Heart left ventricle (tissue), 16 donors: ENCODE data around the gene PARD3. TPM values are rescaled to one million over a fixed set of nuclear protein-coding genes. Genes with fewer than 3 reads are reported as not detected.

Experiments used
- ATAC-seq, 4 donors: fragments of 200-7000 bp; cut with Tn5 transposase; one replicate each; pipeline ENCODE4 v1.9.1; 2020 to 2022; ENCODE audit warnings: moderate library complexity in 4 of 4, mild to moderate bottlenecking in 3 of 4, moderate number of reproducible peaks in 1 of 4
- DNase-seq, 5 donors: peaks; one replicate each; pipeline ENCODE4 v3.0.0-alpha.2; 2020
- H3K27ac ChIP-seq, 12 donors: fragments of 200-600 bp; sonication (generic) in 4 of 12; one replicate each; pipeline versions ENCODE4 v1.5.0 to v1.8.0; 2016 to 2022; ENCODE audit warnings: mild to moderate bottlenecking in 2 of 12
- H3K27me3 ChIP-seq, 9 donors: fragments of 200-600 bp; sonication (generic) in 2 of 9; one replicate each; pipeline versions ENCODE4 v1.5.1 to v1.8.0; 2016 to 2022; ENCODE audit warnings: mild to moderate bottlenecking in 3 of 9
- H3K36me3 ChIP-seq, 9 donors: fragments of 200-600 bp; sonication (generic) in 2 of 9; one replicate each; pipeline versions ENCODE4 v1.5.0 to v1.8.0; 2018 to 2022; ENCODE audit warnings: mild to moderate bottlenecking in 2 of 9
- H3K4me1 ChIP-seq, 12 donors: fragments of 200-600 bp; sonication (generic) in 4 of 12; one replicate each; pipeline versions ENCODE4 v1.5.0 to v1.8.0; 2016 to 2022; ENCODE audit warnings: mild to moderate bottlenecking in 3 of 12
- H3K4me3 ChIP-seq, 12 donors: fragments of 200-600 bp; sonication (generic) in 4 of 12; one replicate each; pipeline versions ENCODE4 v1.5.0 to v1.8.0; 2017 to 2022; ENCODE audit warnings: mild to moderate bottlenecking in 9 of 12, moderate library complexity in 4 of 12
- H3K9me3 ChIP-seq, 12 donors: fragments of 200-600 bp; sonication (generic) in 4 of 12; one replicate each; pipeline versions ENCODE4 v1.5.0 to v1.8.0; 2016 to 2022; ENCODE audit warnings: mild to moderate bottlenecking in 1 of 12
- CTCF ChIP-seq, 12 donors: fragments of 200-600 bp; sonication (generic) in 4 of 12; IDR thresholded peaks; one replicate each; pipeline versions ENCODE4 v1.5.0 to v1.8.0; 2018 to 2022; ENCODE audit warnings: antibody characterized with exemption in 12 of 12, mild to moderate bottlenecking in 5 of 12
- POLR2A ChIP-seq, 2 donors: fragments of 450-650 bp; IDR thresholded peaks; one replicate each; pipeline ENCODE4 v1.6.1; 2017; ENCODE audit warnings: antibody characterized with exemption in 2 of 2, mild to moderate bottlenecking in 2 of 2, moderate library complexity in 2 of 2
- WGBS, 4 donors: extraction: QIAGEN DNeasy Blood & Tissue Kit in 2 of 4; methylation state at CpG; one replicate each; pipeline versions ENCODE4 v1.1.5 to v1.1.7; 2013 to 2018; 5-methylcytosine and 5-hydroxymethylcytosine counted together
- intact Hi-C, 10 donors: fragments of 100-400 bp; cut with DNase I; formaldehyde crosslinking; loops; one replicate each; pipeline versions ENCODE4 v1.11.1 to v1.14.2; 2022
- polyA plus RNA-seq, 2 donors: library from polyadenylated mRNA; stranded (reverse); fragments of 200-250 nt; gene quantifications; one replicate each; pipeline ENCODE4 v1.2.3, GENCODE V29; 2013
- total RNA-seq, 9 donors: library from RNA; depleted of rRNA in 2 of 9; stranded (reverse); fragments of >200 nt in 2 of 9; fragmentation: NEBNext Ultra II Directional in 3 of 9; extraction: Animal tissue kit (Norgen Biotek cat#: 25700) in 3 of 9; gene quantifications; one replicate each; pipeline versions ENCODE4 v1.1.0 to v1.2.4, GENCODE V29; 2016 to 2023
- donor health status: ischemic (EF 13 %, LVEDD 7.1; RV severe dilation, severe dysfunction).
- donor health status: healthy with polysubstance abuse.
- donor health status: DM: no; HTN: yes; CAD: no.
- donor health status: DM: no; HTN: no; CAD: no.
- donor health status: ischemic (EF 25% LVEDD 6.9; RV normal size, moderate dysfunction).
- donor health status: ischemic (EF 25% LVEDD 5.7; RV mildly dilated, moderate dysfunction).
- donor health status: healthy.
- donor health status: DM: yes; HTN: yes; CAD: no.
- donor health status: ischemic (EF 35%, LVEDD 5.7; RV mildly dilated, moderate dysfunction).
- donor health status: nonischemic (EF 11% LVEDD 7.7; RV severe dilation, severe dysfunction).
- donor health status: DM: yes; HTN: yes; CAD: no.
- donor health status: PGD.
- donor health status: ischemic (EF 29% LVEDD 5.4; RV normal size, mild dysfunction).
- donor health status: nonischemic (EF 23%, LVEDD 6.1; RV moderate dilation, normal function).

Gene PARD3
- total and polyA plus RNA-seq, 11 donors: 24.8 to 69.7 (median 33.1) TPM

- no peaks in the 10 kb centered on the region for H3K9me3 ChIP-seq
- no peak for DNase-seq
- no peak overlapping the region for H3K27ac ChIP-seq
- intact Hi-C loops: no loop called here
- no peaks in the 10 kb centered on the region for H3K27me3 ChIP-seq
- H3K4me1 ChIP-seq: peaks cover 0 to 41% (median 12%) of the 10 kb centered on the region in 12 donors
- no peak for ATAC-seq
- H3K4me3 ChIP-seq: no peak overlapping the region
- 69 to 79% (median 76%) methylated on average over 4 of the region's 4 CpGs for WGBS, 4 donors
- no peaks in the 10 kb centered on the region for H3K36me3 ChIP-seq
- TF ChIP-seq POLR2A (IDR thresholded peaks at IDR 0.05): no peak
- TF ChIP-seq CTCF (IDR thresholded peaks at IDR 0.05): no peak
These were observed 41.2 kb downstream of the PARD3 start for GRCh38 chr10:34773636-34774630.

- DNase-seq (no peak), ATAC-seq (no peak)
- Histone ChIP-seq H3K9me3 (peaks cover 0 to 3% (median 0%) of the 10 kb centered on the region in 12 donors), H3K4me1 (peaks cover 0 to 43% (median 15%) of the 10 kb centered on the region in 12 donors), H3K36me3 (no peaks in the 10 kb centered on the region), H3K4me3 (no peak overlapping the region), H3K27me3 (no peaks in the 10 kb centered on the region), H3K27ac (no peak overlapping the region)
- intact Hi-C loops: no loop called here
- no peak for TF ChIP-seq POLR2A (IDR thresholded peaks at IDR 0.05)
- no peak for TF ChIP-seq CTCF (IDR thresholded peaks at IDR 0.05)
- WGBS, 4 donors: 89 to 97% (median 93%) methylated on average over 4 of the region's 4 CpGs
These were observed 43.6 kb downstream of the PARD3 start for GRCh38 chr10:34771525-34771924.

- H3K27me3 ChIP-seq: no peaks in the 10 kb centered on the region
- no peak for ATAC-seq
- no peak for TF ChIP-seq CTCF (IDR thresholded peaks at IDR 0.05)
- no peak for TF ChIP-seq POLR2A (IDR thresholded peaks at IDR 0.05)
- H3K27ac ChIP-seq: no peak overlapping the region
- H3K9me3 ChIP-seq: peaks cover 0 to 3% (median 0%) of the 10 kb centered on the region in 12 donors
- H3K4me3 ChIP-seq: no peak overlapping the region
- H3K36me3 ChIP-seq: no peaks in the 10 kb centered on the region
- 80 to 89% (median 86%) methylated on average over 3 of the region's 3 CpGs for WGBS, 4 donors
- intact Hi-C loops: no loop called here
- no peak for DNase-seq
- peaks cover 0 to 43% (median 15%) of the 10 kb centered on the region in 12 donors for H3K4me1 ChIP-seq
These were observed 44.0 kb downstream of the PARD3 start for GRCh38 chr10:34771106-34771505.

- 38 to 75% (median 60%) methylated on average over 2 of the region's 2 CpGs for WGBS, 4 donors
- Histone ChIP-seq H3K9me3 (peaks cover 0 to 3% (median 0%) of the 10 kb centered on the region in 12 donors), H3K4me3 (no peak overlapping the region), H3K27ac (no peak overlapping the region), H3K4me1 (peaks cover 0 to 50% (median 22%) of the 10 kb centered on the region in 12 donors), H3K36me3 (no peaks in the 10 kb centered on the region), H3K27me3 (no peaks in the 10 kb centered on the region)
- no peak for ATAC-seq
- DNase-seq: no peak
- intact Hi-C loops: loop anchor here in 3 of 10 donors (1.0 to 5.0 kb wide), 2 partner anchors 9 to 42 kb away; no protein-coding TSS in a partner anchor
- TF ChIP-seq CTCF (IDR thresholded peaks at IDR 0.05) (no peak), POLR2A (IDR thresholded peaks at IDR 0.05) (no peak)
These were observed 45.2 kb downstream of the PARD3 start for GRCh38 chr10:34769899-34770298.
